ENCODE measurements around the gene TMEM156. TPM values are rescaled to one million over a fixed set of nuclear protein-coding genes. Genes with fewer than 3 reads are reported as not detected.

The TMEM156 gene
- polyA plus RNA-seq, 1 of the 3 experiments (the other 2 are of a cell fraction): 0.13 TPM

DNA sequence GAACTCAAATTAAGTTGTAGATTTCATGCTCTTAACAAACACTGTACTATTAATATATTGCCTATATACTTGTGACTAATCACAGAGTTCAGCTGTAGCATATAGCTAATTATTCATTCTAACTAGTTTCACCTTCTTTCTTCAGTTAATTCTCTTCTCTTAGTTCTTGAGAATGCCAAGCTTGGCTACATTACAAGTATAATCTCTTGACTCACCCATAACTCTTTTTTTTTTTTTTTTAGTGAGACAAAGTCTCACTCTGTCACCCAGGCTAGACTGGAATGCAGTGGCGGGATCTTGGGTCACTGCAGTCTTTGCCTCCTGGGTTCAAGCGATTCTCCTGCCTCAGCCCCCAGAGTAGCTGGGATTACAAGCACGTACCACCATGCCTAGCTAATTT is 35.2 kb upstream of the TMEM156 start:
- Histone ChIP-seq H3K9me3 (no peaks in the 10 kb centered on the region), H3K79me2 (ENCODE audit: insufficient read depth) (peaks cover 43% of the 10 kb centered on the region), H3K9me2 (no peaks in the 10 kb centered on the region), H3K27me3 (ENCODE audit: insufficient read depth) (no peaks in the 10 kb centered on the region), H3K4me3 (ENCODE audit: low read depth in 2 of 2, low read length in 1 of 2) (no peak overlapping the region), H3F3A (replicated peaks; ENCODE audit: insufficient read depth) (peaks cover 8% of the 10 kb centered on the region), H3K36me3 (replicated peaks in 1 of 2; ENCODE audit: control insufficient read depth in 1 of 2, insufficient read depth in 2 of 2, low read length in 1 of 2) (no peaks in the 10 kb centered on the region), H4K20me1 (ENCODE audit: insufficient read depth) (no peaks in the 10 kb centered on the region; the same call in 1 of the 2 replicates), H3K4me1 (ENCODE audit: control insufficient read depth in 1 of 2, insufficient read depth in 2 of 2, low read depth in 1 of 2, low read length in 1 of 2) (peaks cover 0 to 9% of the 10 kb centered on the region in 2 experiments; a peak in 2 of 4 replicates), H3K27ac (ENCODE audit: low read depth in 2 of 2, low read length in 1 of 2) (no peak overlapping the region), H2AFZ (ENCODE audit: low read depth) (no peak overlapping the region), H3K9ac (no peak overlapping the region), H3K4me2 (no peak overlapping the region)
- ChIA-PET POLR2A (no interaction called here), CTCF (no interaction called here)
- WGBS (ENCODE audit: low lambda C conversion rate): 92% methylated on average over 3 of the region's 3 CpGs
- no peak for DNase-seq
- TF ChIP-seq SIN3A (IDR thresholded peaks at IDR 0.05; ENCODE audit: borderline replicate concordance, low read depth, low read length) (no peak), MAX (IDR thresholded peaks at IDR 0.05; ENCODE audit: low read depth) (no peak), POLR2AphosphoS5 (IDR thresholded peaks at IDR 0.05; ENCODE audit: low read depth, low read length) (no peak), RCOR1 (IDR thresholded peaks at IDR 0.05; ENCODE audit: low read length) (no peak), TEAD4 (IDR thresholded peaks at IDR 0.05; ENCODE audit: borderline replicate concordance, insufficient read depth) (no peak), EP300 (IDR thresholded peaks at IDR 0.05; ENCODE audit: borderline replicate concordance in 1 of 2, low read depth in 1 of 2, low read length in 1 of 2) (no peak), MEF2A (IDR thresholded peaks at IDR 0.05; ENCODE audit: borderline replicate concordance, low read depth) (no peak), RFX5 (IDR thresholded peaks at IDR 0.05; ENCODE audit: low read length) (no peak), RAD21 (IDR thresholded peaks at IDR 0.05; ENCODE audit: low read length) (no peak), SMC3 (IDR thresholded peaks at IDR 0.05; ENCODE audit: low read depth, low read length) (no peak), MXI1 (IDR thresholded peaks at IDR 0.05; ENCODE audit: low read depth, low read length) (no peak), ELF1 (IDR thresholded peaks at IDR 0.05) (no peak), TAF1 (IDR thresholded peaks at IDR 0.05; ENCODE audit: borderline replicate concordance, low read depth, low read length) (no peak), GABPA (IDR thresholded peaks at IDR 0.05; ENCODE audit: low read depth) (no peak), RXRA (IDR thresholded peaks at IDR 0.05; ENCODE audit: borderline replicate concordance, low read depth) (no peak), JUND (IDR thresholded peaks at IDR 0.05) (no peak)
- TF ChIP-seq, protein P1, sequence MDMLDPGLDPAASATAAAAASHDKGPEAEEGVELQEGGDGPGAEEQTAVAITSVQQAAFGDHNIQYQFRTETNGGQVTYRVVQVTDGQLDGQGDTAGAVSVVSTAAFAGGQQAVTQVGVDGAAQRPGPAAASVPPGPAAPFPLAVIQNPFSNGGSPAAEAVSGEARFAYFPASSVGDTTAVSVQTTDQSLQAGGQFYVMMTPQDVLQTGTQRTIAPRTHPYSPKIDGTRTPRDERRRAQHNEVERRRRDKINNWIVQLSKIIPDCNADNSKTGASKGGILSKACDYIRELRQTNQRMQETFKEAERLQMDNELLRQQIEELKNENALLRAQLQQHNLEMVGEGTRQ (IDR thresholded peaks at IDR 0.05; ENCODE audit: borderline replicate concordance, low read depth, low read length): no peak
- TF ChIP-seq, protein P2, sequence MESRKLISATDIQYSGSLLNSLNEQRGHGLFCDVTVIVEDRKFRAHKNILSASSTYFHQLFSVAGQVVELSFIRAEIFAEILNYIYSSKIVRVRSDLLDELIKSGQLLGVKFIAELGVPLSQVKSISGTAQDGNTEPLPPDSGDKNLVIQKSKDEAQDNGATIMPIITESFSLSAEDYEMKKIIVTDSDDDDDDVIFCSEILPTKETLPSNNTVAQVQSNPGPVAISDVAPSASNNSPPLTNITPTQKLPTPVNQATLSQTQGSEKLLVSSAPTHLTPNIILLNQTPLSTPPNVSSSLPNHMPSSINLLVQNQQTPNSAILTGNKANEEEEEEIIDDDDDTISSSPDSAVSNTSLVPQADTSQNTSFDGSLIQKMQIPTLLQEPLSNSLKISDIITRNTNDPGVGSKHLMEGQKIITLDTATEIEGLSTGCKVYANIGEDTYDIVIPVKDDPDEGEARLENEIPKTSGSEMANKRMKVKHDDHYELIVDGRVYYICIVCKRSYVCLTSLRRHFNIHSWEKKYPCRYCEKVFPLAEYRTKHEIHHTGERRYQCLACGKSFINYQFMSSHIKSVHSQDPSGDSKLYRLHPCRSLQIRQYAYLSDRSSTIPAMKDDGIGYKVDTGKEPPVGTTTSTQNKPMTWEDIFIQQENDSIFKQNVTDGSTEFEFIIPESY (IDR thresholded peaks at IDR 0.05; ENCODE audit: borderline replicate concordance, low read depth): no peak
- TF ChIP-seq, protein P3, sequence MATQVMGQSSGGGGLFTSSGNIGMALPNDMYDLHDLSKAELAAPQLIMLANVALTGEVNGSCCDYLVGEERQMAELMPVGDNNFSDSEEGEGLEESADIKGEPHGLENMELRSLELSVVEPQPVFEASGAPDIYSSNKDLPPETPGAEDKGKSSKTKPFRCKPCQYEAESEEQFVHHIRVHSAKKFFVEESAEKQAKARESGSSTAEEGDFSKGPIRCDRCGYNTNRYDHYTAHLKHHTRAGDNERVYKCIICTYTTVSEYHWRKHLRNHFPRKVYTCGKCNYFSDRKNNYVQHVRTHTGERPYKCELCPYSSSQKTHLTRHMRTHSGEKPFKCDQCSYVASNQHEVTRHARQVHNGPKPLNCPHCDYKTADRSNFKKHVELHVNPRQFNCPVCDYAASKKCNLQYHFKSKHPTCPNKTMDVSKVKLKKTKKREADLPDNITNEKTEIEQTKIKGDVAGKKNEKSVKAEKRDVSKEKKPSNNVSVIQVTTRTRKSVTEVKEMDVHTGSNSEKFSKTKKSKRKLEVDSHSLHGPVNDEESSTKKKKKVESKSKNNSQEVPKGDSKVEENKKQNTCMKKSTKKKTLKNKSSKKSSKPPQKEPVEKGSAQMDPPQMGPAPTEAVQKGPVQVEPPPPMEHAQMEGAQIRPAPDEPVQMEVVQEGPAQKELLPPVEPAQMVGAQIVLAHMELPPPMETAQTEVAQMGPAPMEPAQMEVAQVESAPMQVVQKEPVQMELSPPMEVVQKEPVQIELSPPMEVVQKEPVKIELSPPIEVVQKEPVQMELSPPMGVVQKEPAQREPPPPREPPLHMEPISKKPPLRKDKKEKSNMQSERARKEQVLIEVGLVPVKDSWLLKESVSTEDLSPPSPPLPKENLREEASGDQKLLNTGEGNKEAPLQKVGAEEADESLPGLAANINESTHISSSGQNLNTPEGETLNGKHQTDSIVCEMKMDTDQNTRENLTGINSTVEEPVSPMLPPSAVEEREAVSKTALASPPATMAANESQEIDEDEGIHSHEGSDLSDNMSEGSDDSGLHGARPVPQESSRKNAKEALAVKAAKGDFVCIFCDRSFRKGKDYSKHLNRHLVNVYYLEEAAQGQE (IDR thresholded peaks at IDR 0.05; ENCODE audit: low read depth, low read length): no peak
